T-helper 2 cell (primary cell): Measurements from ENCODE around the gene ZNF544.

ENCODE experiments used
- DNase-seq, 5 experiments: peaks; one replicate each; pipeline versions ENCODE4 v3.0.0 to v3.0.0-alpha.2; 2012 to 2022
- total RNA-seq, 2 donors: gene quantifications; one replicate each; lab custom pipeline; 2026; lab: John Stamatoyannopoulos, UW

The ZNF544 gene
- total RNA-seq, result 7.5 to 21.8 reads per million in 2 donors

- peak in 4 of 5 experiments; percentile 21 to 71 (median 28) for DNase-seq
Observed at GRCh38 chr19:58228585-58229254, at the start of gene ZNF544. ZNF544 (plus strand) TSS chr19:58228914; CDS start chr19:58244024, 15,110 bp downstream.

- peak in 4 of 5 experiments; percentile 24 to 76 (median 41) for DNase-seq
Observed at GRCh38 chr19:58181902-58182576, 46.7 kb upstream of the ZNF544 start.

DNA sequence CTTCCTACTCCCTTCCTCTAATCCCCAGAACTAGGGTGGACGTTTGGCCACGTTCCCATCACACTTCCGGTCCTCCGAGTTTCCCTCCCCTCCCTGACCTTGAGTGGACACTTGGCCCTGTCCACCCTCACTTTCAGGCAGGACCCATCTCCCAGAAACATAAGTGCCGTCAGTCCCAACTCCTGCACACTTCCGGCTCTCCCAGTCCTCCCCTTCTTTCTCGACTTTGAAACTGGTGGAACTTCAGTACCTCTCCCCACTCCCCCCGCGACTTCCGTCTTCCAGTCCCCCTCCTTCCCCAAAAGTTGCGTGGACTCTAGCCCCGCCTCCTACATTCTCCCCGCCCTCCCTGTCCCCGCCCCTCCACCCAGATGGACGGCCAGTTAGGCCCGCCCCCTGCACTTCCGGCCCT lies 46.1 kb upstream of the ZNF544 start:
- DNase-seq, result peak in 4 of 5 experiments; percentile 63 to 92 (median 76)

- peak; percentile 85 to 96 (median 89) for DNase-seq
Observed at GRCh38 chr19:58182989-58183816, 45.5 kb upstream of the ZNF544 start, which contains the start of gene ZNF274. ZNF274 (plus strand) TSS chr19:58183061; CDS start chr19:58183966, 905 bp downstream.

GRCh38 chr19:58183817-58184215 lies 44.9 kb upstream of the ZNF544 start:
- peak in 1 of 5 experiments; percentile 59 for DNase-seq

- peak in 1 of 5 experiments; percentile 18 for DNase-seq
Observed at GRCh38 chr19:58196901-58197616, 31.7 kb upstream of the ZNF544 start.

DNA sequence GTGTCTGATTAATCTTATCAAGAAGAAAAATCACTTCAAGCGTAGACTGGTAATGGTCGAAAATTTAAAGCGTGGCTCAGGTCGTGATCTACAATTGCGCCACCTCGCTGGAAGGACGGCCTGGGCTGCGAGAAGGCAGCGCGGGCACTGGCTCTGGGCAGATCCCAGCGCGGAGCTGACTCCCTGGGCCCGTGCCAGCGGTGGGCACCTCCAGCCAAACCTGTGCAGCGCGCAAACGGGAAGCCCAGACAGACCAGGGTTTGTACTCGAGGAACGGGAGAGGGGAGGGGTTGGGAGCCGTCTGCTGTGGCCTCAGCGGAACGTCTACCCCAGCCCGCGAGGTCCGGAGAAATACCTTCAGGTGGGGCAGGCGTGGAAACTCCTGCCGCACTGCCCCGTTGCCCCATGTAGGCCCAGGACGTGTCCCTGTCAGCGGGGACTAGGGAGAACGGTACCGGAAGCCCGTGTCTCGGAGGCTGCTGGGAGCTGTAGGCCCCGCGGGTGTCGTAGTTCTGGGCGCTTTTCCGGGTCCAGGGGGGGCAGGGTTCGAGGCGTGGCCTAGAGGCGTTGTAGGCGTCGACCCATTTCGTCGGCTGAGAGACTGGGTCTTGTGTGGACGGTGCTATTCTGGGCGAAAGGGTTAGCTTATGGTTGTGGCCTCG lies 24.8 kb upstream of the ZNF544 start:
- no peak for DNase-seq

DNA sequence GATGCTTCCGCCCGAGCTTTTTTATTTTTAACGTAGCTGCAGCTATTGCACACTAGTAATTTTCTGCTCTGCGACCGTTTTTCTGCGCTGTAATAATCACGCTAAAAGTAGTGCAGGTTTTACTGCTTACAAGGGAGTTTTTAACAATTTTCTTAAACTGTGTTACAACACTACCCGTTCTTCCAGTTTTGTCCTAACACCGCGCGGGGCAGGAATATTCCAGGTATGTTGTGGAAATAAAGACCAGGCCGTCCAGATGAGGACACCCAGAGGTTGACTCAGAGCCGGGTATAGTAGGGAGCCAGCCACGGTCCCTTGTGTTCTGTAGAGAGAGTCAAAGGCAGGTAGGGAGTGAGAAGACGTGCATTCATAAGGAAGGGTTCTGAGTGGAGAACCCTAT lies 24.1 kb upstream of the ZNF544 start:
- no peak for DNase-seq

- DNase-seq, result no peak
Observed at GRCh38 chr19:58209577-58209976, 19.1 kb upstream of the ZNF544 start.

DNA sequence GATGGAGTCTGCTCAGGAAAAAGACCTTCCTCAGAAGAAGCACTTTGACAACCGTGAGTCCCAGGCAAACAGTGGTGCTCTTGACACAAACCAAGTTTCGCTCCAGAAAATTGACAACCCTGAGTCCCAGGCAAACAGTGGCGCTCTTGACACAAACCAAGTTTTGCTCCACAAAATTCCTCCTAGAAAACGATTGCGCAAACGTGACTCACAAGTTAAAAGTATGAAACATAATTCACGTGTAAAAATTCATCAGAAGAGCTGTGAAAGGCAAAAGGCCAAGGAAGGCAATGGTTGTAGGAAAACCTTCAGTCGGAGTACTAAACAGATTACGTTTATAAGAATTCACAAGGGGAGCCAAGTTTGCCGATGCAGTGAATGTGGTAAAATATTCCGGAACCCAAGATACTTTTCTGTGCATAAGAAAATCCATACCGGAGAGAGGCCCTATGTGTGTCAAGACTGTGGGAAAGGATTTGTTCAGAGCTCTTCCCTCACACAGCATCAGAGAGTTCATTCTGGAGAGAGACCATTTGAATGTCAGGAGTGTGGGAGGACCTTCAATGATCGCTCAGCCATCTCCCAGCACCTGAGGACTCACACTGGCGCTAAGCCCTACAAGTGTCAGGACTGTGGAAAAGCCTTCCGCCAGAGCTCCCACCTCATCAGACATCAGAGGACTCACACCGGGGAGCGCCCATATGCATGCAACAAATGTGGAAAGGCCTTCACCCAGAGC lies 16.2 kb upstream of the ZNF544 start:
- no peak for DNase-seq

GRCh38 chr19:58213075-58213369 lies 15.7 kb upstream of the ZNF544 start:
- DNase-seq, result no peak

- no peak for DNase-seq
Observed at GRCh38 chr19:58217069-58217481, 11.6 kb upstream of the ZNF544 start.

- no peak for DNase-seq
Observed at GRCh38 chr19:58217607-58218391, 10.9 kb upstream of the ZNF544 start.

DNA sequence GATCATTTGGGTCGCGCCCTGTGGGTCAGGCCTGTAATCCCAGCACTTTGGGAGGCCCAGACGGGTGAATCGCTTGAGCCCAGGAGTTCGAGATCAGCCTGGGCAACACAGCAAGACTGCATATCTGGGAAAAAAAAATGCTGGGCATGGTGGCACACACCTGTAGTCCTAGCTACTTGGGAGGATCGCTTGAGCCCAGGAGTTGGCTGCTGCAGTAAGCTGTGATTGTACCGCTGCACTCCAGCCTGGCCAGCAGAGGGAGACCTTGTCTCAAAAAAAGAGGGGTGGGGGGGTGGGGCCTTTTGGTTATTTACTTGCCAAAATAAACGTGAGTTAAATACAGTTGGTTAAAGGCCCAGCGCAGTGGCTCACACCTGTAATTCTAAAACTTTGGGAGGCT lies 9.8 kb upstream of the ZNF544 start:
- DNase-seq, result peak in 2 of 5 experiments; percentile 15 to 59

DNA sequence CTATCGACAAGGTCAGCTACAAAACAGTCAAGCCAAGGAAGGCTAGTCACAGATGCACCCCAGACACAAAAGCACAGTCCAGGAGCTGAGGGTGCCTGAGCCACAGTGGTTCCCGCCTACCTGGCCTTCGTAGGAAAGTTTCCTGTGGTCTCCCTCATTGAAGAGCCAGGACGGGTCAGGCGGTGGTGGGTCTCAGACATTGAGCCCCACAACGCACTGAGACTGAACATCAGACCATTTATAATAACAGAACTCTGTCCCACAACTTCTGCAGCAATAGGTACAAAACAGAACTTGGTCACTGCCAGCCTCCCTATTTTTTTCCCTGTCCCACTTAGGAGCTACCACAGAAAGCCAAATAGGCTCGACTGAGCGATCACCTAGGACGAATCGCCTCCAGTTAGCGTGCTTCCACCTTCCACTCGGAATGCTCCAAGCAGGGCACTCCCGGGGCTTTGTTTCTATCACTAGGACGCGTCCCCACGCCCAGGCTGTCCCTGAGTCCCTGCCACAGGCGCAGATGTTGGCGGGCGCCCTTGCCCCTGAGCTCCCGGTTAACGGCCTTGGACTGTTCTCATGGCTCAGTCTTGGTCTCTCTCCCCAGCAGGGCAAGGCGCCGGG lies 640 bp upstream of the ZNF544 start:
- DNase-seq, result no peak

- peak in 1 of 5 experiments; percentile 30 for DNase-seq
Observed at GRCh38 chr19:58229255-58229639, 533 bp downstream of the ZNF544 start.

DNA sequence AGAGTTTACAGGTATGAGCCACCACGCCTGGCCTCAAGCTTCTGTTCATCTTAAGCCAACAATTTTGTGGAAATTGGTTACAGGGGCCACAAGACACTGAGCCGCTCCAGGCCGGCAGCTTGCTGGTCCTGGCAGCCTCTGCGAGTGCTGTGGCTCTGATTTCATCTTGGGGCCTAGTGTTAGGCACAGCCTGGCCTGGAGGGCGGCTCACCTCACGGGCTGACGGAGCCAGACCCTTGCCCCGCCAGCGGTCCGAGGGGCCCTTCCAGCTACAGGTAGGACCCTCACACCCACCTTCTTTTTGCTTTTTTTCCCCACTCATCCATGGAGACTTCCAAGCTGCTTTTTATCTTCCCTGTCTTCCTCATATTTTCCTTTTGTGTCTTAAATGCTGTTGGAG lies 8.6 kb downstream of the ZNF544 start:
- no peak for DNase-seq

DNA sequence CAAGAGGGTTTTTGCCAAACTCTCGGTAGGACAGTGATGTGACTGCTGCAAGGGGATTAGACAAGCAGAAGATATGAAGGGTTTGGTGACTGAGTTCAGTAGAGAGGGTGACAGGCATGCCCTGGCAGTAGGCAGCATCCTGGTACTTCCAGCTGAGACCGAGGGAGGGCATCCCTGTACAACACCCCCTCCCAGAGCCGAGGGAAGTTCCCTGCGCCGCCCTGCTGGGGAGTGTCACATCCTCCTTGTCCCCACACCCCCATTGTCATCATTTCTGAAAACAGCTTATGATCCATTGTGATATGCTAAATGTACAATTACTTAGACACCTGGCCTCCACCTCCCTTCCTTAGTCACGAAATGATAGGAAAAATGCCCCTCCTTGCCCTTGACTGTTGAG lies 14.6 kb downstream of the ZNF544 start:
- DNase-seq, result no peak

DNA sequence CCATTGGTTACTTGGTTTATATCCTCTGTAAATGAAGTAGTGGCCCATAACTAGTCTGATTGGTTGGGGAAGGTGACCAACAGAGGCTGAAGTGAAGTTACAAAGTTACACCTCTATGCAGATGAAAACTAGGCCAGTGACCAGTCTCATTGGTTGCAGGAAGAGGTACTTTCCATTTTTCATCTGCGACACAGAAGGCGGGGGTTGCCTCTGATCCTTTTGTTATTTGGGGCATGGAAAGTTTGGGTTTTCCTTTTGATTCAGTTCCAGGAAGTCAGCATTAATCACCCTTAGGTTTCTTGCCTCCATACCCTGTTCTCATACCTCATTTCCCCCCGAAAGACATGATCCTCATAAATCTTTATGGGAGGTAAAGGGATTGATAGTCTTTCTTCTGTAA lies 20.2 kb downstream of the ZNF544 start:
- no peak for DNase-seq

GRCh38 chr19:58252102-58252685 lies 23.5 kb downstream of the ZNF544 start:
- DNase-seq, result peak in 1 of 5 experiments; percentile 22
